Astrocyte (in vitro differentiated cells and primary cell): ENCODE data around the gene SHC3.

Experiments used
- EZH2 ChIP-seq: IDR thresholded peaks from 2 replicates; pipeline ENCODE4 v1.6.1; 2012; ENCODE audit warnings: mild to moderate bottlenecking, low read length, inconsistent platforms; ENCODE audit not compliant: insufficient read depth
- TF ChIP-seq, protein P1 (sequence below): IDR thresholded peaks from 2 replicates; pipeline ENCODE4 v1.5.1; 2011; ENCODE audit warnings: low read depth, mild to moderate bottlenecking, inconsistent platforms, low read length, moderate library complexity; ENCODE audit not compliant: insufficient read depth

DNA sequence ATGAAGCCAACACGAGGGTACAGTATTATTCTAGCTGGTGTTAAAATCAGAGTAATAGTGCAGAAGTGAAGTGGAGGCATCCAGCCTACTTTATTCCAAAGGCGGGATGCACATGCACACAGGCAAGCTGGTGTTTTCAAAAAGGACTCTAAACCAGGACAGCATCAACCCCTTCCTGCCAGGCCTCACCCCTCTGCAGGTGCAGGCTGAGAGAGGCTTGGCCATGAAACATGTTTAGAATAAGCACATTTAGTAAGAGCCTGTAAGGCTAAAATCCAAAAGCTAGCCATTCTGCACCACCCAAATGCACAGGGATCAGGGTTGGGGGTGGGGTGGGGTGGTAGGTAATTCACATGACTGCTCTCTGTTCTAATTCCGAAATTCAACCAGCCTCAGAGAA is 71.2 kb downstream of the SHC3 start:
- TF ChIP-seq, protein P1, sequence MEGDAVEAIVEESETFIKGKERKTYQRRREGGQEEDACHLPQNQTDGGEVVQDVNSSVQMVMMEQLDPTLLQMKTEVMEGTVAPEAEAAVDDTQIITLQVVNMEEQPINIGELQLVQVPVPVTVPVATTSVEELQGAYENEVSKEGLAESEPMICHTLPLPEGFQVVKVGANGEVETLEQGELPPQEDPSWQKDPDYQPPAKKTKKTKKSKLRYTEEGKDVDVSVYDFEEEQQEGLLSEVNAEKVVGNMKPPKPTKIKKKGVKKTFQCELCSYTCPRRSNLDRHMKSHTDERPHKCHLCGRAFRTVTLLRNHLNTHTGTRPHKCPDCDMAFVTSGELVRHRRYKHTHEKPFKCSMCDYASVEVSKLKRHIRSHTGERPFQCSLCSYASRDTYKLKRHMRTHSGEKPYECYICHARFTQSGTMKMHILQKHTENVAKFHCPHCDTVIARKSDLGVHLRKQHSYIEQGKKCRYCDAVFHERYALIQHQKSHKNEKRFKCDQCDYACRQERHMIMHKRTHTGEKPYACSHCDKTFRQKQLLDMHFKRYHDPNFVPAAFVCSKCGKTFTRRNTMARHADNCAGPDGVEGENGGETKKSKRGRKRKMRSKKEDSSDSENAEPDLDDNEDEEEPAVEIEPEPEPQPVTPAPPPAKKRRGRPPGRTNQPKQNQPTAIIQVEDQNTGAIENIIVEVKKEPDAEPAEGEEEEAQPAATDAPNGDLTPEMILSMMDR, result no peak
- no peak for TF ChIP-seq EZH2
